Prostate gland (tissue), 2 donors: ENCODE data around the gene LRRC28.

Source experiments
- POLR2AphosphoS5 ChIP-seq: sonication (generic); formaldehyde crosslinking; IDR thresholded peaks from one replicate; pipeline ENCODE4 v1.6.1; 2017; ENCODE audit warnings: antibody characterized with exemption
- TF ChIP-seq, protein P1 (sequence below), 4 experiments: fragments of 200-600 bp in 2 of 4; fragments of 450-650 bp in 2 of 4; sonication (generic) in 2 of 4; IDR thresholded peaks; 1 replicate in 3 of 4; 2 replicates in 1 of 4; pipeline ENCODE4 v1.5.1; 2016 to 2019; ENCODE audit warnings: antibody characterized with exemption in 4 of 4, mild to moderate bottlenecking in 2 of 4, moderate library complexity in 2 of 4

DNA sequence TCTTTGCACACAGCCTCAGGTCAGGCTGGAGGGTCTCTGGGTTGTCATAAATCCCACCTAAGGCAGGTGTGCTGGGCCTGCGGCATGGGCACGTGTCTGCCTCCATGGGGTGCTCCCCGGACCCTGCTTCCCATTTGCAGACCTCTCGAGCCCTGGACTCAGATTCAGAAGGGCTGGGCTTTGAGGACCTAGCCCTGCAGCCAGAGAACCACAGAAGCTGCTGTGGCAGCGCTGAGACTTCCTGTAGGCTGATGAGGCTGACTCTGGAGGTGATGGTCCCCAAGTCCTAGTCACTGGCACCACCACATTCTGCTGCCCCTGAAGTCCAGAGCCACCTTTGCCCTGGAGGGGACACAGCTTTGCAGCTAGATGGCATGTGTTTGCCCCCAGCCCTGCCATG, 156.4 kb downstream of the LRRC28 start:
- TF ChIP-seq, protein P1, sequence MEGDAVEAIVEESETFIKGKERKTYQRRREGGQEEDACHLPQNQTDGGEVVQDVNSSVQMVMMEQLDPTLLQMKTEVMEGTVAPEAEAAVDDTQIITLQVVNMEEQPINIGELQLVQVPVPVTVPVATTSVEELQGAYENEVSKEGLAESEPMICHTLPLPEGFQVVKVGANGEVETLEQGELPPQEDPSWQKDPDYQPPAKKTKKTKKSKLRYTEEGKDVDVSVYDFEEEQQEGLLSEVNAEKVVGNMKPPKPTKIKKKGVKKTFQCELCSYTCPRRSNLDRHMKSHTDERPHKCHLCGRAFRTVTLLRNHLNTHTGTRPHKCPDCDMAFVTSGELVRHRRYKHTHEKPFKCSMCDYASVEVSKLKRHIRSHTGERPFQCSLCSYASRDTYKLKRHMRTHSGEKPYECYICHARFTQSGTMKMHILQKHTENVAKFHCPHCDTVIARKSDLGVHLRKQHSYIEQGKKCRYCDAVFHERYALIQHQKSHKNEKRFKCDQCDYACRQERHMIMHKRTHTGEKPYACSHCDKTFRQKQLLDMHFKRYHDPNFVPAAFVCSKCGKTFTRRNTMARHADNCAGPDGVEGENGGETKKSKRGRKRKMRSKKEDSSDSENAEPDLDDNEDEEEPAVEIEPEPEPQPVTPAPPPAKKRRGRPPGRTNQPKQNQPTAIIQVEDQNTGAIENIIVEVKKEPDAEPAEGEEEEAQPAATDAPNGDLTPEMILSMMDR (IDR thresholded peaks at IDR 0.05) = no peak
- TF ChIP-seq POLR2AphosphoS5 = no peak
